GM23248 (cell line): ENCODE data around the gene DOCK10.

Source experiments
- EZH2 ChIP-seq: fragments of 200-600 bp; sonication (generic); IDR thresholded peaks from 2 replicates; pipeline ENCODE4 v1.6.1; 2018; ENCODE audit warnings: antibody characterized with exemption, mild to moderate bottlenecking; ENCODE audit not compliant: insufficient read depth, poor library complexity, severe bottlenecking
- EZH2phosphoT487 ChIP-seq: fragments of 200-600 bp; sonication (generic); IDR thresholded peaks from 2 replicates; pipeline ENCODE4 v1.6.1; 2018; ENCODE audit warnings: antibody characterized with exemption, moderate library complexity, mild to moderate bottlenecking, low read depth; ENCODE audit not compliant: insufficient read depth

GRCh38 chr2:224918626-224919471 lies 123.4 kb downstream of the DOCK10 start:
- TF ChIP-seq EZH2: no peak
- no peak for TF ChIP-seq EZH2phosphoT487
